Subcutaneous abdominal adipose tissue (tissue), 5 donors: Measurements from ENCODE around the gene PISD.

Experiments
- H3K27ac ChIP-seq: one replicate; pipeline ENCODE4 v1.7.0; 2013; ENCODE audit warnings: low read depth, mild to moderate bottlenecking, inconsistent platforms, low read length, moderate library complexity
- H3K27me3 ChIP-seq, 5 donors: one replicate each; pipeline ENCODE4 v1.7.0; 2013; ENCODE audit warnings: low read length in 5 of 5, inconsistent platforms in 1 of 5; ENCODE audit not compliant: control insufficient read depth in 5 of 5, insufficient read depth in 4 of 5
- H3K36me3 ChIP-seq, 5 donors: one replicate each; pipeline ENCODE4 v1.7.0; 2013; ENCODE audit warnings: low read length in 5 of 5; ENCODE audit not compliant: control insufficient read depth in 5 of 5, insufficient read depth in 5 of 5
- H3K4me1 ChIP-seq, 5 donors: one replicate each; pipeline ENCODE4 v1.7.0; 2013; ENCODE audit warnings: low read length in 5 of 5, mild to moderate bottlenecking in 3 of 5, moderate library complexity in 1 of 5; ENCODE audit not compliant: control insufficient read depth in 5 of 5, insufficient read depth in 5 of 5
- H3K4me3 ChIP-seq, 5 donors: one replicate each; pipeline ENCODE4 v1.7.0; 2013; ENCODE audit warnings: low read length in 5 of 5, low read depth in 1 of 5
- H3K9ac ChIP-seq, 5 donors: one replicate each; pipeline ENCODE4 v1.7.0; 2013; ENCODE audit warnings: low read length in 5 of 5, mild to moderate bottlenecking in 4 of 5, moderate library complexity in 3 of 5
- H3K9me3 ChIP-seq, 5 donors: one replicate each; pipeline ENCODE4 v1.7.0; 2013; ENCODE audit warnings: low read length in 5 of 5; ENCODE audit not compliant: control insufficient read depth in 5 of 5
- donor health status: healthy.
- donor health status: healthy.
- donor health status: healthy.
- donor health status: healthy.
- donor health status: healthy.

Gene PISD

GRCh38 chr22:31619611-31620300 is 42.3 kb downstream of the PISD start:
- Histone ChIP-seq H3K9ac (peak overlapping the region in 1 of 5 donors; percentile 47), H3K36me3 (peaks cover 0 to 84% (median 67%) of the 10 kb centered on the region in 5 donors), H3K27ac (no peak overlapping the region), H3K4me1 (peaks cover 13 to 44% (median 29%) of the 10 kb centered on the region in 5 donors), H3K4me3 (no peak overlapping the region), H3K27me3 (no peaks in the 10 kb centered on the region), H3K9me3 (no peaks in the 10 kb centered on the region)

GRCh38 chr22:31618471-31619176 is 43.4 kb downstream of the PISD start:
- no peak overlapping the region for H3K4me3 ChIP-seq
- peaks cover 0 to 73% (median 66%) of the 10 kb centered on the region in 5 donors for H3K36me3 ChIP-seq
- H3K9me3 ChIP-seq: no peaks in the 10 kb centered on the region
- no peaks in the 10 kb centered on the region for H3K27me3 ChIP-seq
- H3K9ac ChIP-seq: no peak overlapping the region
- H3K4me1 ChIP-seq: peaks cover 13 to 39% (median 36%) of the 10 kb centered on the region in 5 donors
- no peak overlapping the region for H3K27ac ChIP-seq

- H3K4me3 ChIP-seq: no peak overlapping the region
- no peak overlapping the region for H3K9ac ChIP-seq
- H3K9me3 ChIP-seq: no peaks in the 10 kb centered on the region
- no peak overlapping the region for H3K27ac ChIP-seq
- peaks cover 13 to 37% (median 33%) of the 10 kb centered on the region in 5 donors for H3K4me1 ChIP-seq
- H3K36me3 ChIP-seq: peaks cover 0 to 67% (median 60%) of the 10 kb centered on the region in 5 donors
- H3K27me3 ChIP-seq: no peaks in the 10 kb centered on the region
Measured at GRCh38 chr22:31618057-31618456, 44.0 kb downstream of the PISD start.

DNA sequence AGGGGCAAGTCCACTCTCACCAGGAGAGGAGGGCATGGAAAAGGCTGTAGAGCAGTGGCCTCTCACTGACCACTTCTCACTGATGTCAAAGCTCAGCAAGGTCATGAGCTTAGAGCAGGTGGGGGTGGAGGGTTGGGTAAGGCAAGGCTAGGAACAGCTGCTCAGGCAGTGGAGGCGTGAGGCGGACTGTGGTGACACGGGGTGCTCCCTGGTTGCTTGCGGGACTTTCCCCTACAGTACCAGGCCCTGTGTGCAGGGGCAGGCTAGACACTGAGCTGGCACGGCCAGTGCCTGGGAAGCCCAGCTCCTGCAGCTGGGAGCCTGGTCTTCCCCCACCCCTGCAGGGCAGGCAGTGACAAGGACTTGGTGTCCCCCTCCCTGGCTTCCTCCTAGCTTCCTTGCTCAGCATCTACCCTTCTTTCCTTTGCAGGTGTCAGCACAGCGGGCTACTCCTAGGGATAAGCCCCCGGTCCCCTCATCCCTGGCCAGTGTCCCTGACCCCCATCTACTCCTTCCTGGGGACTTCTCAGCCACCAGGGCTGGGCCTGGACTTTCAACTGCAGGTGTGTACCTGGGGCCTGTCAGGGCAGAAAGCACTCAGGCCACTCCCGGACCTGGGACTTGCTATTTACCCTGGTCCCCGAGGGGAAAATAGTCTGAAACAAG is 45.6 kb downstream of the PISD start:
- Histone ChIP-seq H3K9ac (peak overlapping the region in 1 of 5 donors; percentile 3), H3K36me3 (peaks cover 0 to 56% (median 51%) of the 10 kb centered on the region in 5 donors), H3K4me3 (no peak overlapping the region), H3K27me3 (no peaks in the 10 kb centered on the region), H3K4me1 (peaks cover 13 to 34% (median 31%) of the 10 kb centered on the region in 5 donors), H3K9me3 (no peaks in the 10 kb centered on the region), H3K27ac (peak overlapping the region; percentile 50)

DNA sequence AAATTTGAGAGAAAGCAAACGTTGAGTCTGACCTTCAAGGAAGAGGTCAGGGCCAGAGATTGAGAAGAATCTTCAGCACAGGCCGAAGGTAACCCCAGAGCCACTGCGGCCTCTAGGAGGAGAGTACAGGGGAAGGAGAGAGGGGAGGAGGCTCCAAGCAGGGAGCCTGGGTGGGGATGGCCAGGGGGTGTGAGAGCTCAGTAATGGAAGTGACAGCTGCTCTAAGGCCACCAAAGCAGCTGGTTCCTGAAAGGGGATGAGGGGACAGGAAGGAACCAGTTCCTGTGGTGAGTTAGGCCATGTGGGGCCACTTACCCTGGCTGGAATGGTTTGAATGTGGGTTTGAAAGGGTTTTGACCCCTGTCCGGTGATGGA is 46.1 kb downstream of the PISD start:
- Histone ChIP-seq H3K27me3 (no peaks in the 10 kb centered on the region), H3K4me1 (peaks cover 13 to 35% (median 33%) of the 10 kb centered on the region in 5 donors), H3K9ac (no peak overlapping the region), H3K9me3 (no peaks in the 10 kb centered on the region), H3K36me3 (peaks cover 0 to 56% (median 47%) of the 10 kb centered on the region in 5 donors), H3K27ac (peak overlapping the region; percentile 50), H3K4me3 (no peak overlapping the region)

DNA sequence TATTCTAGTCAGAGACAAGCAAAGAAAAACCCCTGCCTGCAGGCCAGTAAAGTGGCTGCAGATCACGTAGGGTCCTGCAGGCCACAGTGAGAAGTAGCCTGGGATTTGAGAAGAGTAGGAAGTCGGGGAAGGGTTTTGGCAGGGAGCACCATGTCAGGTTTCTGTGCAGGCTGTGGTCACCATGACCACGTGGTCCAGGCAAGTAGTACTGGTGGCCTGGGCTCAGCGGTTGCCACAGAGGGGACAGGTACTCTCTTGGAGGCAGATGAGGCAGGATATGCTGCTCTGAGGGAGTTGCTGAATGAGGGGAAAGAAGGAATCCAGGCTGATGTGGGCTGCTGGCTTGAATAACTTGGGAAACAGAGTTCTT is 46.5 kb downstream of the PISD start:
- Histone ChIP-seq H3K27ac (peak overlapping the region; percentile 50), H3K4me3 (no peak overlapping the region), H3K9me3 (no peaks in the 10 kb centered on the region), H3K27me3 (no peaks in the 10 kb centered on the region), H3K9ac (no peak overlapping the region), H3K36me3 (peaks cover 0 to 56% (median 43%) of the 10 kb centered on the region in 5 donors), H3K4me1 (peaks cover 13 to 39% (median 37%) of the 10 kb centered on the region in 5 donors)

DNA sequence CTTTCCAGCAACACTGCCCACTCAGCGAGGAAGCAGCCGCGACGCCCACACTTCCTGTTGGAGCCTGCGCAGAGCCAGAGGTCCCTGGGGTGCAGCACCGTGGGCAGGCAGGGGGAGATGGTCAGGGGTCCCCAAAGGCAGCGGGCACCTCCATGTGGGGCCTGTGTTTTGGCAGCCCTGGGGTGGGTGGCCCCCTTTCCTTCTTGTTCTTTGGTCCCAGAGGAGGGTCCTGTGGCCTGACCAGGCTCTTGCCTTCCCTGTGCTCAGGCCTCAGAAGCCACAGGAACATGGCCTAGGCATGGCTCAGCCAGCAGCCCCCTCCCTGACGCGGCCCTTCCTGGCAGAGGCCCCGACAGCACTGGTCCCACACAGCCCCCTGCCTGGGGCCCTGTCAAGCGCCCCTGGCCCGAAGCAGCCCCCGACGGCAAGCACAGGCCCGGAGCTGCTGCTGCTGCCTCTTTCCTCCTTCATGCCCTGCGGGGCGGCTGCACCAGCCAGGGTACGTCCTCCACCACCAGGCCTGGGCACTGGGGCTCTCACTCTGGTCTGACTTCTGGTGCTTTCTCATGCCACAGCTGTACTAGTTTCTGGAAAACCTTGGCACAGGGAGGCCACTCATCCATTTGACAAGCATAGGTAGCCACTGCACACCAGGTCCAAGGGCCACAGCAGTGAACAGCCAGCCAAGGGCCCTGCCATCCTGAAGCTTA is 47.1 kb downstream of the PISD start:
- Histone ChIP-seq H3K4me3 (no peak overlapping the region), H3K4me1 (peaks cover 13 to 39% (median 37%) of the 10 kb centered on the region in 5 donors), H3K9me3 (no peaks in the 10 kb centered on the region), H3K9ac (peak overlapping the region in 1 of 5 donors; percentile 56), H3K36me3 (peaks cover 0 to 52% (median 38%) of the 10 kb centered on the region in 5 donors), H3K27ac (peak overlapping the region; percentile 50), H3K27me3 (no peaks in the 10 kb centered on the region)

GRCh38 chr22:31613904-31614296 is 48.1 kb downstream of the PISD start:
- H3K36me3 ChIP-seq: peaks cover 0 to 42% (median 30%) of the 10 kb centered on the region in 5 donors
- peaks cover 13 to 39% (median 37%) of the 10 kb centered on the region in 5 donors for H3K4me1 ChIP-seq
- no peak overlapping the region for H3K4me3 ChIP-seq
- H3K27me3 ChIP-seq: no peaks in the 10 kb centered on the region
- no peak overlapping the region for H3K27ac ChIP-seq
- no peaks in the 10 kb centered on the region for H3K9me3 ChIP-seq
- peak overlapping the region in 1 of 5 donors; percentile 3 for H3K9ac ChIP-seq

DNA sequence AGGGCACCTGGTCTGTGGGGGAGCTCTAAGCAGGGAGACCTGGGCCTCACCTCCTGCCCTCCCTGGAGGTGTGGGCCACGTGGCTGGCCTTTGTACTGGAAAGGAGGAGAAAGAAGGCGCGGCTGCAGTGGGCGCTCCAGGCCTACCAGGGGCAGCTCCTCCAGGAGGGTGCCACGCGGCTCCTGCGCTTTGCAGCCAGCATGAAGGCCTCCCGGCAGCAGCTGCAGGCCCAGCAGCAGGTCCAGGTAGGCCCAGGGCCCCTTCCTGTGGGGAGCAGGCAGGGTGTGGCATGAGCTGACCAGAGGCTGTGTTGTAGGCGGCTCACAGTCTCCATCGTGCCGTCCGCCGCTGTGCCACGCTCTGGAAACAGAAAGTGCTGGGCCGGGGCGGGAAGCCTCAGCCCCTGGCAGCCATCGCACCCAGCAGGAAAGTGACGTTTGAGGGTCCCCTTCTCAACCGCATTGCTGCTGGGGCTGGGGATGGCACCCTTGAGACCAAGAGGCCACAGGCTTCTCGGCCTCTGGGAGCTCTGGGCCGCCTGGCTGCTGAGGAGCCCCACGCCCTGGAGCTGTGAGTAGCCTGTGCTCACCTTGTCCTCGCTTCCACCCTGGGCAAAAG is 48.6 kb downstream of the PISD start:
- Histone ChIP-seq H3K9me3 (no peaks in the 10 kb centered on the region), H3K9ac (no peak overlapping the region), H3K36me3 (peaks cover 0 to 37% (median 25%) of the 10 kb centered on the region in 5 donors), H3K27me3 (no peaks in the 10 kb centered on the region), H3K4me3 (no peak overlapping the region), H3K27ac (no peak overlapping the region), H3K4me1 (peaks cover 13 to 39% (median 37%) of the 10 kb centered on the region in 5 donors)
